ENCODE results near the gene WDR64. TPM values are rescaled to one million over a fixed set of nuclear protein-coding genes. Genes with fewer than 3 reads are reported as not detected.

Gene WDR64
- polyA plus RNA-seq, 1 donor (not counting 4 experiments of a cell fraction or from before 2014, with no cell fraction given): not detected

- no peak for FAIRE-seq
- H2AFZ ChIP-seq (ENCODE audit: control insufficient read depth, low read length): no peak overlapping the region
- H3K27me3 ChIP-seq (ENCODE audit: control insufficient read depth, extremely low read depth, insufficient read depth, low read length): no peaks in the 10 kb centered on the region
- no peaks in the 10 kb centered on the region for H3K9me3 ChIP-seq (ENCODE audit: control insufficient read depth, low read depth, low read length)
- peaks cover 2% of the 10 kb centered on the region for H3K4me1 ChIP-seq (ENCODE audit: control insufficient read depth, extremely low read depth, insufficient read depth, low read length)
- no peaks in the 10 kb centered on the region for H4K20me1 ChIP-seq (ENCODE audit: control insufficient read depth, extremely low read depth, insufficient read depth, low read length)
- DNase-seq (ENCODE audit: low read depth, low spot score): no peak
- H3K9ac ChIP-seq (ENCODE audit: control insufficient read depth, extremely low read depth, insufficient read depth, low read length): no peak overlapping the region
- H3K36me3 ChIP-seq (ENCODE audit: control insufficient read depth in 2 of 2, extremely low read depth in 1 of 2, insufficient read depth in 2 of 2, low read length in 2 of 2): peaks cover 0 to 6% of the 10 kb centered on the region in 2 experiments
- dilution Hi-C loops (cut with MboI; ENCODE audit: extremely low pct_ligation_motif_present, low sequenced_read_pairs): loop anchor here (25.0 kb wide), 1 partner anchor 215 kb away; the partner anchor contains the start of gene EXO1
- no peak overlapping the region for H3K27ac ChIP-seq (ENCODE audit: control insufficient read depth, insufficient read depth, low read length)
- H3K9me1 ChIP-seq (ENCODE audit: control insufficient read depth, extremely low read depth, insufficient read depth, low read length): no peaks in the 10 kb centered on the region
- no peak overlapping the region for H3K4me3 ChIP-seq (ENCODE audit: control insufficient read depth in 2 of 3, extremely low read depth in 1 of 3, insufficient read depth in 2 of 3, low read depth in 1 of 3, low read length in 3 of 3)
- no peaks in the 10 kb centered on the region for H3K79me2 ChIP-seq (ENCODE audit: control insufficient read depth, insufficient read depth, low read length)
- H3K4me2 ChIP-seq (ENCODE audit: control insufficient read depth, extremely low read depth, insufficient read depth, low read depth, low read length): no peak overlapping the region
- TF ChIP-seq CTCF (optimal IDR thresholded peaks at IDR 0.05 in 1 of 3, IDR thresholded peaks at IDR 0.05 in 1 of 3, conservative IDR thresholded peaks at IDR 0.05 in 1 of 3; ENCODE audit: extremely low read depth in 1 of 3, insufficient read depth in 2 of 3, low read length in 3 of 3) (no peak), EZH2 (IDR thresholded peaks at IDR 0.05; ENCODE audit: low read length) (no peak)
Observed at GRCh38 chr1:241622669-241623068, 29.4 kb upstream of the WDR64 start.

GRCh38 chr1:241624935-241625334 lies 27.1 kb upstream of the WDR64 start:
- Histone ChIP-seq H3K4me3 (ENCODE audit: control insufficient read depth in 2 of 3, extremely low read depth in 1 of 3, insufficient read depth in 2 of 3, low read depth in 1 of 3, low read length in 3 of 3) (no peak overlapping the region), H2AFZ (ENCODE audit: control insufficient read depth, low read length) (no peak overlapping the region), H3K9ac (ENCODE audit: control insufficient read depth, extremely low read depth, insufficient read depth, low read length) (no peak overlapping the region), H4K20me1 (ENCODE audit: control insufficient read depth, extremely low read depth, insufficient read depth, low read length) (no peaks in the 10 kb centered on the region), H3K4me1 (ENCODE audit: control insufficient read depth, extremely low read depth, insufficient read depth, low read length) (peaks cover 4% of the 10 kb centered on the region), H3K4me2 (ENCODE audit: control insufficient read depth, extremely low read depth, insufficient read depth, low read depth, low read length) (no peak overlapping the region), H3K9me1 (ENCODE audit: control insufficient read depth, extremely low read depth, insufficient read depth, low read length) (no peaks in the 10 kb centered on the region), H3K79me2 (ENCODE audit: control insufficient read depth, insufficient read depth, low read length) (no peaks in the 10 kb centered on the region), H3K27me3 (ENCODE audit: control insufficient read depth, extremely low read depth, insufficient read depth, low read length) (no peaks in the 10 kb centered on the region), H3K27ac (ENCODE audit: control insufficient read depth, insufficient read depth, low read length) (no peak overlapping the region), H3K9me3 (ENCODE audit: control insufficient read depth, low read depth, low read length) (no peaks in the 10 kb centered on the region), H3K36me3 (ENCODE audit: control insufficient read depth in 2 of 2, extremely low read depth in 1 of 2, insufficient read depth in 2 of 2, low read length in 2 of 2) (peaks cover 0 to 6% of the 10 kb centered on the region in 2 experiments)
- dilution Hi-C loops (cut with MboI; ENCODE audit: extremely low pct_ligation_motif_present, low sequenced_read_pairs): loop anchor here (25.0 kb wide), 1 partner anchor 212 kb away; the partner anchor contains the start of gene EXO1
- DNase-seq (ENCODE audit: low read depth, low spot score) (no peak), FAIRE-seq (no peak)
- TF ChIP-seq EZH2 (IDR thresholded peaks at IDR 0.05; ENCODE audit: low read length) (no peak), CTCF (optimal IDR thresholded peaks at IDR 0.05 in 1 of 3, IDR thresholded peaks at IDR 0.05 in 1 of 3, conservative IDR thresholded peaks at IDR 0.05 in 1 of 3; ENCODE audit: extremely low read depth in 1 of 3, insufficient read depth in 2 of 3, low read length in 3 of 3) (no peak)
